ENCODE measurements around the gene ASPDH.
"Not testable (repeated sequence)": the region's sequence is repeated elsewhere in the genome, so short reads cannot be mapped to it uniquely, and the experiment has no call there.

ASPDH gene

GRCh38 chr19:50480281-50481111, 33.2 kb downstream of the ASPDH start:
- no peak for DNase-seq (ENCODE audit: low read depth in 2 of 3, low spot score in 2 of 3)

- no peak for DNase-seq (ENCODE audit: low read depth in 2 of 3, low spot score in 2 of 3)
Observed at GRCh38 chr19:50479761-50480251, 33.9 kb downstream of the ASPDH start.

GRCh38 chr19:50478901-50479715, 34.6 kb downstream of the ASPDH start:
- DNase-seq (ENCODE audit: low read depth in 2 of 3, low spot score in 2 of 3), result no peak

- DNase-seq (ENCODE audit: low read depth in 2 of 3, low spot score in 2 of 3), result no peak
Observed at GRCh38 chr19:50477751-50478515, 35.8 kb downstream of the ASPDH start.

- DNase-seq (ENCODE audit: low read depth in 2 of 3, low spot score in 2 of 3), result no peak
Observed at GRCh38 chr19:50476907-50477238, 36.8 kb downstream of the ASPDH start.

- peak; percentile 82 to 93 (median 93) for DNase-seq (ENCODE audit: low read depth in 2 of 3, low spot score in 2 of 3)
Observed at GRCh38 chr19:50476224-50476906, 37.3 kb downstream of the ASPDH start, which contains the start of the genes EMC10 and GARIN5A. TSS of gene EMC10 (plus strand) at chr19:50476507. CDS start at chr19:50476545, 38 bp downstream. TSS of gene GARIN5A (minus strand) at chr19:50476848. CDS start at chr19:50476388, 460 bp downstream.

- DNase-seq (ENCODE audit: low read depth in 2 of 3, low spot score in 2 of 3), result no peak
Observed at GRCh38 chr19:50475736-50476223, 37.9 kb downstream of the ASPDH start.

- DNase-seq (ENCODE audit: low read depth in 2 of 3, low spot score in 2 of 3), result no peak
Observed at GRCh38 chr19:50475101-50475568, 38.6 kb downstream of the ASPDH start.

- DNase-seq (ENCODE audit: low read depth in 2 of 3, low spot score in 2 of 3), result not testable (repeated sequence)
Observed at GRCh38 chr19:50473336-50473735, 40.4 kb downstream of the ASPDH start.

GRCh38 chr19:50468818-50469217, 44.9 kb downstream of the ASPDH start:
- DNase-seq (ENCODE audit: low read depth in 2 of 3, low spot score in 2 of 3), result no peak

GRCh38 chr19:50467566-50467965, 46.1 kb downstream of the ASPDH start:
- no peak for DNase-seq (ENCODE audit: low read depth in 2 of 3, low spot score in 2 of 3)

- DNase-seq (ENCODE audit: low read depth in 2 of 3, low spot score in 2 of 3), result no peak
Observed at GRCh38 chr19:50466706-50467039, 47.0 kb downstream of the ASPDH start.

GRCh38 chr19:50465986-50466705, 47.6 kb downstream of the ASPDH start:
- no peak for DNase-seq (ENCODE audit: low read depth in 2 of 3, low spot score in 2 of 3)

GRCh38 chr19:50465000-50465399, 48.7 kb downstream of the ASPDH start:
- DNase-seq (ENCODE audit: low read depth in 2 of 3, low spot score in 2 of 3), result no peak

- DNase-seq (ENCODE audit: low read depth in 2 of 3, low spot score in 2 of 3), result no peak
Observed at GRCh38 chr19:50464348-50464747, 49.4 kb downstream of the ASPDH start.

- DNase-seq (ENCODE audit: low read depth in 2 of 3, low spot score in 2 of 3), result no peak
Observed at GRCh38 chr19:50462970-50463369, 50.7 kb downstream of the ASPDH start.

All from activated CD8-positive, alpha-beta memory T cell treated with anti-CD3 and anti-CD28 coated beads for 48 hours (primary cell).